ENCODE measurements around the gene TMEM54.

Gene TMEM54

GRCh38 chr1:32901823-32902534 lies 790 bp upstream of the TMEM54 start:
- in situ Hi-C loops (cut with MboI; ENCODE audit: low pct_unique_long_range_greater_than_20kb, low sequenced_read_pairs, unreplicated experiment), result no loop called here
- TF ChIP-seq CTCF (IDR thresholded peaks at IDR 0.05; ENCODE audit: extremely low read depth, insufficient read depth, missing control alignments), result no peak

GRCh38 chr1:32900371-32900955 lies 726 bp downstream of the TMEM54 start:
- in situ Hi-C loops (cut with MboI; ENCODE audit: low pct_unique_long_range_greater_than_20kb, low sequenced_read_pairs, unreplicated experiment), result no loop called here

More at GRCh38 chr1:32901823-32902534, 790 bp upstream of the TMEM54 start:
- no peak for DNase-seq (ENCODE audit: low spot score)

GRCh38 chr1:32899586-32900296 lies 1.4 kb downstream of the TMEM54 start:
- DNase-seq (ENCODE audit: low spot score), result no peak
- no peak for TF ChIP-seq CTCF (IDR thresholded peaks at IDR 0.05; ENCODE audit: extremely low read depth, insufficient read depth, missing control alignments)
- in situ Hi-C loops (cut with MboI; ENCODE audit: low pct_unique_long_range_greater_than_20kb, low sequenced_read_pairs, unreplicated experiment), result no loop called here

More at GRCh38 chr1:32900371-32900955, 726 bp downstream of the TMEM54 start:
- TF ChIP-seq CTCF (IDR thresholded peaks at IDR 0.05; ENCODE audit: extremely low read depth, insufficient read depth, missing control alignments), result no peak
- no peak for DNase-seq (ENCODE audit: low spot score)

GRCh38 chr1:32898958-32899357 lies 2.2 kb downstream of the TMEM54 start:
- no peak for DNase-seq (ENCODE audit: low spot score)
- in situ Hi-C loops (cut with MboI; ENCODE audit: low pct_unique_long_range_greater_than_20kb, low sequenced_read_pairs, unreplicated experiment), result no loop called here
- no peak for TF ChIP-seq CTCF (IDR thresholded peaks at IDR 0.05; ENCODE audit: extremely low read depth, insufficient read depth, missing control alignments)

- in situ Hi-C loops (cut with MboI; ENCODE audit: low pct_unique_long_range_greater_than_20kb, low sequenced_read_pairs, unreplicated experiment), result no loop called here
- TF ChIP-seq CTCF (IDR thresholded peaks at IDR 0.05; ENCODE audit: extremely low read depth, insufficient read depth, missing control alignments), result no peak
- DNase-seq (ENCODE audit: low spot score), result no peak
These were observed 3.1 kb downstream of the TMEM54 start for GRCh38 chr1:32898056-32898455.

- in situ Hi-C loops (cut with MboI; ENCODE audit: low pct_unique_long_range_greater_than_20kb, low sequenced_read_pairs, unreplicated experiment), result no loop called here
These were observed 3.8 kb downstream of the TMEM54 start for GRCh38 chr1:32897082-32898049.

More at GRCh38 chr1:32897082-32898049, 3.8 kb downstream of the TMEM54 start:
- TF ChIP-seq CTCF (IDR thresholded peaks at IDR 0.05; ENCODE audit: extremely low read depth, insufficient read depth, missing control alignments), result no peak
- no peak for DNase-seq (ENCODE audit: low spot score)

Data from GM13977 (cell line).